Measurements from ENCODE around the gene GIPR. TPM values are rescaled to one million over a fixed set of nuclear protein-coding genes. Genes with fewer than 3 reads are reported as not detected.

The GIPR gene
- total and polyA plus RNA-seq, 2 of the 13 experiments (the other 11 are each of a cell fraction or from before 2014, with no cell fraction given), result 0.15 to 1.2 TPM

- TF ChIP-seq CC2D1A (CRISPR knock-in tag; IDR thresholded peaks at IDR 0.05) (no peak), ZNF430 (CRISPR knock-in tag; IDR thresholded peaks at IDR 0.05) (no peak), ATF1 (CRISPR knock-in tag; IDR thresholded peaks at IDR 0.05) (no peak), SKIL (CRISPR knock-in tag; IDR thresholded peaks at IDR 0.05; ENCODE audit: borderline replicate concordance) (peak; percentile 85), EZH2 (conservative IDR thresholded peaks at IDR 0.05; ENCODE audit: low read depth, low read length) (no peak), ZSCAN12 (CRISPR knock-in tag; IDR thresholded peaks at IDR 0.05) (no peak), ZNF646 (CRISPR knock-in tag; IDR thresholded peaks at IDR 0.05) (no peak), ZNF773 (CRISPR knock-in tag; IDR thresholded peaks at IDR 0.05; ENCODE audit: borderline replicate concordance) (no peak), ZHX1 (CRISPR knock-in tag; IDR thresholded peaks at IDR 0.05; ENCODE audit: low read depth) (no peak), ZMAT3 (CRISPR knock-in tag; conservative IDR thresholded peaks at IDR 0.05) (no peak), PPARG (CRISPR knock-in tag; conservative IDR thresholded peaks at IDR 0.05) (no peak), DRAP1 (CRISPR knock-in tag; IDR thresholded peaks at IDR 0.05) (no peak), DMTF1 (CRISPR knock-in tag; IDR thresholded peaks at IDR 0.05) (no peak), HMG20B (CRISPR knock-in tag; conservative IDR thresholded peaks at IDR 0.05) (no peak), ZBTB7B (CRISPR knock-in tag; IDR thresholded peaks at IDR 0.05) (peak; percentile 56; the same call in 1 of the 2 replicates)
Measured at GRCh38 chr19:45657520-45658167, 10.4 kb upstream of the GIPR start (continued).
